AG04450 (cell line): ENCODE measurements around the gene PLA2G2C. TPM values are rescaled to one million over a fixed set of nuclear protein-coding genes. Genes with fewer than 3 reads are reported as not detected.
A peak's percentile ranks its signal among the peaks of the same experiment; 100 is the strongest.

ENCODE experiments used
- CTCF ChIA-PET: fragments of 300-600, 350-600 bp; formaldehyde crosslinking; extraction: SDS; loops from one replicate; lab custom pipeline; 2022; ENCODE audit warnings: antibody characterized with exemption, inconsistent platforms; lab: Charles Lee
- POLR2A ChIA-PET: fragments of 350-600 bp; formaldehyde crosslinking; extraction: SDS; loops from one replicate; lab custom pipeline; 2021; ENCODE audit warnings: antibody characterized with exemption, inconsistent platforms; lab: Yijun Ruan, JAX
- DNase-seq: peaks from one replicate; pipeline ENCODE4 v3.0.0-alpha.2; 2011; ENCODE audit warnings: low read depth, low spot score
- H3K27ac ChIP-seq: one replicate; pipeline ENCODE4 v1.5.1; 2012; ENCODE audit warnings: low read depth, low read length, control low read depth
- H3K27me3 ChIP-seq: one replicate; pipeline ENCODE4 v1.6.0; 2012; ENCODE audit warnings: low read length; ENCODE audit not compliant: control insufficient read depth, insufficient read depth
- H3K4me3 ChIP-seq: 2 replicates; pipeline ENCODE4 v1.5.1; 2011; ENCODE audit warnings: mild to moderate bottlenecking, low read depth, low read length, control low read depth
- H3K9me3 ChIP-seq: 2 replicates; pipeline ENCODE4 v1.5.1; 2012; ENCODE audit warnings: low read length; ENCODE audit not compliant: control insufficient read depth, insufficient read depth
- polyA plus RNA-seq: library from polyadenylated mRNA; depleted of rRNA; stranded (reverse); fragments of >200 nt; gene quantifications from 2 replicates; pipeline ENCODE4 v1.2.3, GENCODE V29; 2011
- TF ChIP-seq, protein P1 (sequence below): IDR thresholded peaks from 2 replicates; pipeline ENCODE4 v1.5.1; 2011; ENCODE audit warnings: low read depth, low read length, control low read depth, inconsistent platforms

Gene PLA2G2C
- polyA plus RNA-seq, 1 experiment = not detected

GRCh38 chr1:20195462-20195780, 9.1 kb upstream of the PLA2G2C start:
- POLR2A ChIA-PET = no interaction called here
- Histone ChIP-seq H3K27me3 (peaks cover 39% of the 10 kb centered on the region), H3K4me3 (no peak overlapping the region), H3K9me3 (no peaks in the 10 kb centered on the region), H3K27ac (no peak overlapping the region)
- no peak for DNase-seq
- TF ChIP-seq, protein P1, sequence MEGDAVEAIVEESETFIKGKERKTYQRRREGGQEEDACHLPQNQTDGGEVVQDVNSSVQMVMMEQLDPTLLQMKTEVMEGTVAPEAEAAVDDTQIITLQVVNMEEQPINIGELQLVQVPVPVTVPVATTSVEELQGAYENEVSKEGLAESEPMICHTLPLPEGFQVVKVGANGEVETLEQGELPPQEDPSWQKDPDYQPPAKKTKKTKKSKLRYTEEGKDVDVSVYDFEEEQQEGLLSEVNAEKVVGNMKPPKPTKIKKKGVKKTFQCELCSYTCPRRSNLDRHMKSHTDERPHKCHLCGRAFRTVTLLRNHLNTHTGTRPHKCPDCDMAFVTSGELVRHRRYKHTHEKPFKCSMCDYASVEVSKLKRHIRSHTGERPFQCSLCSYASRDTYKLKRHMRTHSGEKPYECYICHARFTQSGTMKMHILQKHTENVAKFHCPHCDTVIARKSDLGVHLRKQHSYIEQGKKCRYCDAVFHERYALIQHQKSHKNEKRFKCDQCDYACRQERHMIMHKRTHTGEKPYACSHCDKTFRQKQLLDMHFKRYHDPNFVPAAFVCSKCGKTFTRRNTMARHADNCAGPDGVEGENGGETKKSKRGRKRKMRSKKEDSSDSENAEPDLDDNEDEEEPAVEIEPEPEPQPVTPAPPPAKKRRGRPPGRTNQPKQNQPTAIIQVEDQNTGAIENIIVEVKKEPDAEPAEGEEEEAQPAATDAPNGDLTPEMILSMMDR = no peak
- CTCF ChIA-PET = interaction anchor here (0.6 to 4.5 kb wide), 24 partner anchors 8 to 300 kb away, joined by 3 to 65 read pairs (median 4); no protein-coding TSS in a partner anchor

DNA sequence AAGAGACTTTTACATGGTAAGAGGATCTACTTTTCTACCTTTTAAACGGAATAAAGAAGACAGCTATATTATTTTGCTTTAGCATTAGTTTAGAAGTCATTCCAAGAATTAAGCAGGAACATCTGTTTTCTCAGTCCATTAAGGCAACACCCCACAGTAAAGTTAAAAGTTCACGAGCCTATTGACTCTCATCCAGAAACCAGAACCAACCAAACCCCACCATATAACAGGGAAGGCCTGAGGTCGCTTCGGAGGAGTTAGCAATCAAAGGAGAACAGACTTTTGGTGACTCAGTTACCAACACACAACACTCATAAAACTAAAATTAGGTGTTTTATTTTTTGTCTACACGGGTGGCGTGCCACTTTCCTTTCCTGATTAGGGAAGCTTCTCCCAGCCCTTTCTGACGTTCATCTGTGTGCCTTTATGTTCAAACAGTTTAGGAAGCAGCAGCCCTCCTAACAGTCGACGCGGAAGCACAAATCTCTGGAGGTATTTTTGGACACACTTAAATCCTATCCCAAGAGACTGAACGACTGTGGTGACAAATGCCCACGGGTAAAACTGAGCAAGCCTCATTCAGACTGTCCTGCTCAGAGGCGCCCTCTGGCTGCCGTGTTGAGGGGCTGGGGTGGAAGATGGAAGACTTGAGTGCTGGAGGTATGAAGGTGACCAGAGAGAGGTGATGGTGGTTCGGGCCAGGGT, 8.6 kb upstream of the PLA2G2C start:
- Histone ChIP-seq H3K27me3 (peaks cover 38% of the 10 kb centered on the region), H3K27ac (no peak overlapping the region), H3K4me3 (no peak overlapping the region), H3K9me3 (no peaks in the 10 kb centered on the region)
- CTCF ChIA-PET = interaction anchor here (0.6 to 4.5 kb wide), 27 partner anchors 10 to 300 kb away, joined by 3 to 65 read pairs (median 5); no protein-coding TSS in a partner anchor
- POLR2A ChIA-PET = no interaction called here
- TF ChIP-seq, protein P1 = peak; percentile 90
- peak; percentile 10 for DNase-seq

DNA sequence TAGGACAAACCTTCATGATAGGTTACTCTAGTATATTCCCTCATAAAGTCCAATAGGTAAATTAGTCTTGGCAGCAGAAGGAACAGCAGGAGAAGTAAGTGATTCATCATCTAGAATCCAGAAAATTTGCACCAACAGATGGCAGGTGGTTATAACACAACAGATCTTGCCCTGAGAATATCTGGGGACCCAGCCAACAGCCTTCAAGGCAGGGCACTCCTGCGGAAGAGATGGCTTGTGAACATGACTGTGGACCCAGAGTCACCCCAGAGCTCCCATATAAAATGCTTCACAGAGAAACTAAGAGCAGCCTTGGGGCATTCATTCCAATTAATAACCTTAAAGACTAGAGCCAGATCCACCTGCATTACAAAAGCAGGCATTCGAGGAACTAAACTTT, 7.9 kb upstream of the PLA2G2C start:
- no peak for DNase-seq
- Histone ChIP-seq H3K27ac (no peak overlapping the region), H3K9me3 (no peaks in the 10 kb centered on the region), H3K4me3 (no peak overlapping the region), H3K27me3 (peaks cover 41% of the 10 kb centered on the region)
- TF ChIP-seq, protein P1 = no peak
- POLR2A ChIA-PET = no interaction called here
- CTCF ChIA-PET = interaction anchor here (0.9 to 4.5 kb wide), 17 partner anchors 11 to 281 kb away, joined by 3 to 65 read pairs (median 6); no protein-coding TSS in a partner anchor

DNA sequence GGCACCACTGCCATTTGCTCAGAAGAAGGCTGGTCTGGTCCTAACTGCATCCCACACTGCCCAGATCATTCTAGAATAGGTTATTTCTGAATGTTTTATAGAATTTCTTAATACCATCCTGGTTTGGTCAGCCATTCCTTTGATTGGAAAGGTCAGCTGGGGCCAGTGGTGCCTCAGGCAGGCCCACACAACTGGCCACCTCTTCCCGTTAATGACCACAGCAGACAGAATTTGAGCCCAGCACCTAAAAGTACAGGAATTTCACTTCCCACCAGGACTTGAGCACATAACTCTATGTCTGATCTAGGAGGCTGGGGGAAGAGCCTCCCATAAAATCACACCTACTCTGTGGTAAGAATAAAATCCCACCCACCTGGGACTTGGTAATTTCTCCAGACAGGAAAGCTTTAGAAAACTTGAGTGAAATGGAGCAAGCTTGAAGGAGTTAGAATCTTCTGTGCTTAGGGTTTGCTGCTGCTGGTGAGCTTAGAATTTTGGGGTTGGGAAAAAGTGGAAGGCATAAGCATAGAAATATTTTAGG, 6.6 kb upstream of the PLA2G2C start:
- no peaks in the 10 kb centered on the region for H3K9me3 ChIP-seq
- H3K27me3 ChIP-seq = peaks cover 48% of the 10 kb centered on the region
- ChIA-PET CTCF (interaction anchor here (0.6 to 4.5 kb wide), 7 partner anchors 16 to 301 kb away, joined by 3 to 65 read pairs (median 8); no protein-coding TSS in a partner anchor), POLR2A (interaction anchor here (0.7 kb wide), 1 partner anchor 113 kb away, joined by 3 read pairs; no protein-coding TSS in a partner anchor)
- TF ChIP-seq, protein P1 = no peak
- no peak overlapping the region for H3K27ac ChIP-seq
- H3K4me3 ChIP-seq = no peak overlapping the region
- no peak for DNase-seq

DNA sequence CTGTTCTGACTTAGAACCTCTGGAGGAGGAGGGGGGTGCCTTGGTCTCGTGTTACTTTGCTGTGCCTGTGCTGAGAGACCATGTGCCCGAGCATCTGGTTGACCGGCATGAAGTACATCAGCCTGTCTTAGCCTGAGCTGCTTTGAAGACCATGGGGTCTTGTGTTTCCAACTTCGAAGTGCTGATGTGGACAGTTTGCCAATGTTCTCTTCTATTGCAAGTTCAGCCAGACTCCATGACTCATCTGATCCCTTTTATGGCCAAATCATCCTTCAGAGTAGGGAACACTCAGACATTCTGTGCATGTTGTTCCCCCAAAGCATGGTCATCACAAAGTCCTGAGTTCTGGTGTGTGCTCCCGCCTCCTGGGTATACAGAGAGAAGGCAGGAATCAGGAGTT, 6.0 kb upstream of the PLA2G2C start:
- no peak for DNase-seq
- Histone ChIP-seq H3K4me3 (no peak overlapping the region), H3K27me3 (peaks cover 48% of the 10 kb centered on the region), H3K9me3 (no peaks in the 10 kb centered on the region), H3K27ac (no peak overlapping the region)
- POLR2A ChIA-PET = no interaction called here
- TF ChIP-seq, protein P1 = no peak
- CTCF ChIA-PET = interaction anchor here (1.8 to 3.4 kb wide), 2 partner anchors 40 to 217 kb away, joined by 9 to 16 read pairs; no protein-coding TSS in a partner anchor
